ENCODE results near the gene PCDH9.

The PCDH9 gene

DNA sequence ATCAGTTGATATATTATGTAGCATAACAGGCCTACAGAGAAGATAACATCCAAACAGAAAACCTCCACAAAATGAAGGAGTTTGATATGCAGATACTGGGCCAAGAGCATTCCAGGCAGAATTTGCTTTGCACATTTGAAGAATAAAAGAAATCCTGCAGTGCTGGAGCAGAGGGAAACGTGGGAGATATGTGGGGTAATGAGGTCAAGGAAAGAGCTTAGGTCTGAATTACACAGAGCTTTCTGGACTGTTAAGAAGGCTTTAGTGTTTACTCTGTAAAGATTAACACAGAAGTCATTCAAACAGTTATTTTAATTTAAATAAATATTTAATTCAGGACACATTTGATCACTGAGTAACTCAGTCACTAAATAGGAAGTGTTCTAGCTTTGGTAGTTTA is 692.7 kb downstream of the PCDH9 start:
- Histone ChIP-seq H3K27me3 (ENCODE audit: control insufficient read depth in 1 of 2, insufficient read depth in 1 of 2, low read length in 2 of 2) (no peaks in the 10 kb centered on the region), H3K36me3 (ENCODE audit: control insufficient read depth in 1 of 2, insufficient read depth in 2 of 2, low read depth in 1 of 2, low read length in 2 of 2) (no peaks in the 10 kb centered on the region), H4K91ac (ENCODE audit: low read length) (no peak overlapping the region), H3K9me3 (ENCODE audit: control insufficient read depth, low read length) (no peaks in the 10 kb centered on the region), H3K23ac (ENCODE audit: low read length in 2 of 2) (no peak overlapping the region), H3K4ac (ENCODE audit: low read depth in 1 of 2, low read length in 2 of 2) (no peak overlapping the region), H3K4me2 (ENCODE audit: low read length, poor library complexity, severe bottlenecking) (no peak overlapping the region), H3K18ac (ENCODE audit: low read depth in 1 of 2, low read length in 2 of 2) (no peak overlapping the region), H2BK12ac (ENCODE audit: low read length in 2 of 2) (no peak overlapping the region), H2BK120ac (ENCODE audit: low read depth, low read length) (no peak overlapping the region), H3K9ac (ENCODE audit: low read length) (no peak overlapping the region), H3K27ac (ENCODE audit: low read length, poor library complexity, severe bottlenecking) (no peak overlapping the region), H2AK5ac (ENCODE audit: low read length, severe bottlenecking) (no peak overlapping the region), H3K79me1 (replicated peaks; ENCODE audit: low read length, poor library complexity, severe bottlenecking) (no peaks in the 10 kb centered on the region), H3K4me1 (ENCODE audit: control insufficient read depth, insufficient read depth, low read depth, low read length) (peaks cover 2% of the 10 kb centered on the region), H4K8ac (ENCODE audit: low read length) (no peak overlapping the region), H3K14ac (ENCODE audit: low read length in 2 of 2) (no peak overlapping the region), H3K4me3 (ENCODE audit: insufficient read depth in 1 of 2, low read depth in 1 of 2, low read length in 2 of 2) (no peak overlapping the region), H2AFZ (ENCODE audit: low read depth, low read length) (no peak overlapping the region), H2BK5ac (ENCODE audit: low read depth, low read length, poor library complexity, severe bottlenecking) (no peak overlapping the region), H2BK15ac (ENCODE audit: low read depth, poor library complexity, severe bottlenecking) (no peak overlapping the region)
- 91% methylated on average over 1 of the region's 1 CpG for WGBS
- no peak for DNase-seq

DNA sequence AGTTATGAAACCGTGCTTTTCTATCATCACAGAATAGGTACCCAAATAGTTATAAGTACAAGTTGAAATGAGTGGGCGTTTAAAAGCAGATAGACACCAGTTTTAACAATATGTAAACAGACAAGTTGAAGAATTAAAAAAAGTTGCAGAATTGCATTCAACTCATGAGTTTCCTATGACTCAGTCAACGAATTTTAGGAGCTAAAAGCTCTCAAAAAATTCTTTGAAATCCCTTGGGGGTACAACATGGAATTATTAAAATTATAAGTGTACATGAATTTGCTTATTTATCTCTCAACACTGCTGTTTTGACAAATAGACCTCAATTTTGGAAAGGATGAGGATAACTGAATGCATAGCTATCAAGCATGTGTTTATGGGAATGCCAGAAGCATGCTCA is 693.4 kb downstream of the PCDH9 start:
- WGBS, result no CpG with 5 or more reads among the region's 3 CpGs
- no peak overlapping the region for H2BK12ac ChIP-seq (ENCODE audit: low read length in 2 of 2)

DNA sequence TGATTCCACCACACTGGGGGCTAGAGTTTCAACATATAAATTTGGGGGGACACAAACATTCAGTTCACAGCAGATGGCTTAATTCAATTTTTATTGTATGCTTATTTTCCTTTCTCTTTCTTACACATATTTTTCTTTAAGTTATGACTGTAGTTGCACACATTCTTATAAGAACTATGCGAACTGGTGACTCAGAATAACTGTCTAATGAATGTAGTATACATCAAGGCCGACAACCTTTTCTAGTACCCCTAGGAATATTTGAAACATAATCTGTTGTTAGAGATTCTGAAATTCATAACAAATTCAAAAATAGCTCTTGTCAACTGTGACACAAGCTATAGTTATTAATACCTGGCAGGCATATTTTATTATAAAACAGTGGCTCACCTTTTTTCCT is 695.6 kb downstream of the PCDH9 start:
- Histone ChIP-seq H4K8ac (ENCODE audit: low read length) (no peak overlapping the region), H3K4me1 (ENCODE audit: control insufficient read depth, insufficient read depth, low read depth, low read length) (peaks cover 2% of the 10 kb centered on the region), H3K18ac (ENCODE audit: low read depth in 1 of 2, low read length in 2 of 2) (no peak overlapping the region), H2BK15ac (ENCODE audit: low read depth, poor library complexity, severe bottlenecking) (no peak overlapping the region), H3K23ac (ENCODE audit: low read length in 2 of 2) (no peak overlapping the region), H3K4me3 (ENCODE audit: insufficient read depth in 1 of 2, low read depth in 1 of 2, low read length in 2 of 2) (no peak overlapping the region), H2AFZ (ENCODE audit: low read depth, low read length) (no peak overlapping the region), H3K9ac (ENCODE audit: low read length) (no peak overlapping the region), H3K4ac (ENCODE audit: low read depth in 1 of 2, low read length in 2 of 2) (no peak overlapping the region), H3K79me1 (replicated peaks; ENCODE audit: low read length, poor library complexity, severe bottlenecking) (no peaks in the 10 kb centered on the region), H2BK120ac (ENCODE audit: low read depth, low read length) (no peak overlapping the region), H3K9me3 (ENCODE audit: control insufficient read depth, low read length) (no peaks in the 10 kb centered on the region), H2AK5ac (ENCODE audit: low read length, severe bottlenecking) (no peak overlapping the region), H2BK5ac (ENCODE audit: low read depth, low read length, poor library complexity, severe bottlenecking) (no peak overlapping the region), H2BK12ac (ENCODE audit: low read length in 2 of 2) (no peak overlapping the region), H4K91ac (ENCODE audit: low read length) (no peak overlapping the region), H3K27me3 (ENCODE audit: control insufficient read depth in 1 of 2, insufficient read depth in 1 of 2, low read length in 2 of 2) (no peaks in the 10 kb centered on the region), H3K36me3 (ENCODE audit: control insufficient read depth in 1 of 2, insufficient read depth in 2 of 2, low read depth in 1 of 2, low read length in 2 of 2) (no peaks in the 10 kb centered on the region), H3K27ac (ENCODE audit: low read length, poor library complexity, severe bottlenecking) (no peak overlapping the region), H3K14ac (ENCODE audit: low read length in 2 of 2) (no peak overlapping the region), H3K4me2 (ENCODE audit: low read length, poor library complexity, severe bottlenecking) (no peak overlapping the region)
- DNase-seq, result no peak
- no CpG with 5 or more reads among the region's 2 CpGs for WGBS

More for the DNA sequence above, 693.4 kb downstream of the PCDH9 start:
- no peak overlapping the region for H3K23ac ChIP-seq (ENCODE audit: low read length in 2 of 2)
- H3K9ac ChIP-seq (ENCODE audit: low read length), result no peak overlapping the region
- H3K27me3 ChIP-seq (ENCODE audit: control insufficient read depth in 1 of 2, insufficient read depth in 1 of 2, low read length in 2 of 2), result no peaks in the 10 kb centered on the region
- H2AFZ ChIP-seq (ENCODE audit: low read depth, low read length), result no peak overlapping the region
- H2BK5ac ChIP-seq (ENCODE audit: low read depth, low read length, poor library complexity, severe bottlenecking), result no peak overlapping the region
- no peak overlapping the region for H4K8ac ChIP-seq (ENCODE audit: low read length)
- no peaks in the 10 kb centered on the region for H3K36me3 ChIP-seq (ENCODE audit: control insufficient read depth in 1 of 2, insufficient read depth in 2 of 2, low read depth in 1 of 2, low read length in 2 of 2)
- H3K9me3 ChIP-seq (ENCODE audit: control insufficient read depth, low read length), result no peaks in the 10 kb centered on the region
- peaks cover 2% of the 10 kb centered on the region for H3K4me1 ChIP-seq (ENCODE audit: control insufficient read depth, insufficient read depth, low read depth, low read length)
- DNase-seq, result no peak
- no peak overlapping the region for H2AK5ac ChIP-seq (ENCODE audit: low read length, severe bottlenecking)
- no peak overlapping the region for H3K27ac ChIP-seq (ENCODE audit: low read length, poor library complexity, severe bottlenecking)
- H3K4me2 ChIP-seq (ENCODE audit: low read length, poor library complexity, severe bottlenecking), result no peak overlapping the region
- no peak overlapping the region for H3K14ac ChIP-seq (ENCODE audit: low read length in 2 of 2)
- no peak overlapping the region for H2BK120ac ChIP-seq (ENCODE audit: low read depth, low read length)
- H3K4ac ChIP-seq (ENCODE audit: low read depth in 1 of 2, low read length in 2 of 2), result no peak overlapping the region
- no peak overlapping the region for H3K4me3 ChIP-seq (ENCODE audit: insufficient read depth in 1 of 2, low read depth in 1 of 2, low read length in 2 of 2)
- H4K91ac ChIP-seq (ENCODE audit: low read length), result no peak overlapping the region
- H3K18ac ChIP-seq (ENCODE audit: low read depth in 1 of 2, low read length in 2 of 2), result no peak overlapping the region
- no peak overlapping the region for H2BK15ac ChIP-seq (ENCODE audit: low read depth, poor library complexity, severe bottlenecking)
- H3K79me1 ChIP-seq (replicated peaks; ENCODE audit: low read length, poor library complexity, severe bottlenecking), result no peaks in the 10 kb centered on the region

DNA sequence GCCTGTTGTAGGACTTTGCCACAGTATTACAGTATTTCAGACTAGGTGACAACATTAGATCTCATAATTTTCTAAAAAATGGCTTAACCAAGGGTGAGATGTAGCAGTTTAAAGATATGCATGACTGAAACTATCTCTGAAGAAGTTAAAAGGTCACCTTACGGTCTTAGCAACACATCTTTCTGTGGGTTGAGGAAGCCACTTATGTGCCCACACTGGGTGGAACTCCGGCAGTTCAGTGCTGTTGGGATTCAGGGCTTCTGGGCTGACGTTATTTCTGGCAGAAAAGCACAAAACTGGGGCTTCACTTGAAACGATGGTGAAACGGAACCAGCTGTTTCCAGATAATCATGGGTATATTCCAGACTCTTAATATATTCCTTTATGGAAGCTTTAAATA is 697.3 kb downstream of the PCDH9 start:
- H2AFZ ChIP-seq (ENCODE audit: low read depth, low read length), result no peak overlapping the region
- no peaks in the 10 kb centered on the region for H3K27me3 ChIP-seq (ENCODE audit: control insufficient read depth in 1 of 2, insufficient read depth in 1 of 2, low read length in 2 of 2)
- no peak overlapping the region for H3K9ac ChIP-seq (ENCODE audit: low read length)
- no peak overlapping the region for H3K14ac ChIP-seq (ENCODE audit: low read length in 2 of 2)
- DNase-seq, result no peak
- peak overlapping the region in 1 of 2 experiments; percentile 11 for H3K18ac ChIP-seq (ENCODE audit: low read depth in 1 of 2, low read length in 2 of 2)
- H3K23ac ChIP-seq (ENCODE audit: low read length in 2 of 2), result no peak overlapping the region
- no peak overlapping the region for H3K4me2 ChIP-seq (ENCODE audit: low read length, poor library complexity, severe bottlenecking)
- H3K4ac ChIP-seq (ENCODE audit: low read depth in 1 of 2, low read length in 2 of 2), result no peak overlapping the region
- peaks cover 2% of the 10 kb centered on the region for H3K4me1 ChIP-seq (ENCODE audit: control insufficient read depth, insufficient read depth, low read depth, low read length)
- H3K27ac ChIP-seq (ENCODE audit: low read length, poor library complexity, severe bottlenecking), result no peak overlapping the region
- 96% methylated on average over 4 of the region's 5 CpGs for WGBS
- no peak overlapping the region for H2BK12ac ChIP-seq (ENCODE audit: low read length in 2 of 2)
- H3K4me3 ChIP-seq (ENCODE audit: insufficient read depth in 1 of 2, low read depth in 1 of 2, low read length in 2 of 2), result no peak overlapping the region
- H2AK5ac ChIP-seq (ENCODE audit: low read length, severe bottlenecking), result no peak overlapping the region
- no peaks in the 10 kb centered on the region for H3K79me1 ChIP-seq (replicated peaks; ENCODE audit: low read length, poor library complexity, severe bottlenecking)
- no peak overlapping the region for H4K91ac ChIP-seq (ENCODE audit: low read length)
- H2BK15ac ChIP-seq (ENCODE audit: low read depth, poor library complexity, severe bottlenecking), result no peak overlapping the region
- H3K9me3 ChIP-seq (ENCODE audit: control insufficient read depth, low read length), result no peaks in the 10 kb centered on the region
- H2BK120ac ChIP-seq (ENCODE audit: low read depth, low read length), result no peak overlapping the region
- no peak overlapping the region for H2BK5ac ChIP-seq (ENCODE audit: low read depth, low read length, poor library complexity, severe bottlenecking)
- no peak overlapping the region for H4K8ac ChIP-seq (ENCODE audit: low read length)
- H3K36me3 ChIP-seq (ENCODE audit: control insufficient read depth in 1 of 2, insufficient read depth in 2 of 2, low read depth in 1 of 2, low read length in 2 of 2), result no peaks in the 10 kb centered on the region
